NCI-H345 treated with DMSO at 0.1 percent for 48 hours (cell line): ENCODE measurements around the gene ZNF263.
"Not testable (repeated sequence)": the region's sequence is repeated elsewhere in the genome, so short reads cannot be mapped to it uniquely, and the experiment has no call there.

Experiments used
- DNase-seq: peaks from one replicate; lab custom pipeline; 2025; ENCODE audit not compliant: unreplicated experiment; lab: John Stamatoyannopoulos, UW

The ZNF263 gene

GRCh38 chr16:3266873-3267537 is 16.3 kb upstream of the ZNF263 start:
- peak; percentile 15 for DNase-seq

- DNase-seq, result no peak
Observed at GRCh38 chr16:3268294-3268693, 15.0 kb upstream of the ZNF263 start.

- not testable (repeated sequence) for DNase-seq
Observed at GRCh38 chr16:3270718-3271117, 12.6 kb upstream of the ZNF263 start.

- DNase-seq, result not testable (repeated sequence)
Observed at GRCh38 chr16:3271281-3271680, 12.0 kb upstream of the ZNF263 start.

GRCh38 chr16:3274490-3274889 is 8.8 kb upstream of the ZNF263 start:
- no peak for DNase-seq

- no peak for DNase-seq
Observed at GRCh38 chr16:3274947-3275346, 8.3 kb upstream of the ZNF263 start.

GRCh38 chr16:3276679-3277078 is 6.6 kb upstream of the ZNF263 start:
- DNase-seq, result no peak

- DNase-seq, result no peak
Observed at GRCh38 chr16:3281222-3281820, 2.0 kb upstream of the ZNF263 start.

- peak; percentile 62 for DNase-seq
Observed at GRCh38 chr16:3282103-3282729, 1.1 kb upstream of the ZNF263 start.

- no peak for DNase-seq
Observed at GRCh38 chr16:3283543-3284447, 504 bp downstream of the ZNF263 start.

GRCh38 chr16:3285131-3285530 is 1.8 kb downstream of the ZNF263 start:
- DNase-seq, result no peak

- DNase-seq, result no peak
Observed at GRCh38 chr16:3289998-3290673, 6.8 kb downstream of the ZNF263 start.

GRCh38 chr16:3292604-3293003 is 9.3 kb downstream of the ZNF263 start:
- no peak for DNase-seq

- no peak for DNase-seq
Observed at GRCh38 chr16:3295209-3295608, 11.9 kb downstream of the ZNF263 start.

- no peak for DNase-seq
Observed at GRCh38 chr16:3295783-3296182, 12.5 kb downstream of the ZNF263 start.

- DNase-seq, result no peak
Observed at GRCh38 chr16:3304370-3304769, 21.1 kb downstream of the ZNF263 start.

- peak; percentile 50 for DNase-seq
Observed at GRCh38 chr16:3305109-3306068, 22.1 kb downstream of the ZNF263 start, which contains the start of the genes TIGD7 and ZNF75A. Gene TIGD7 (minus strand): TSS chr16:3305430. CDS start chr16:3300614, 4,816 bp downstream. Gene ZNF75A (plus strand): TSS chr16:3305497. CDS start chr16:3308429, 2,932 bp downstream.

- no peak for DNase-seq
Observed at GRCh38 chr16:3306078-3306477, 22.8 kb downstream of the ZNF263 start.

- DNase-seq, result no peak
Observed at GRCh38 chr16:3311496-3311895, 28.2 kb downstream of the ZNF263 start.
